Neuronal stem cell (in vitro differentiated cells): Measurements from ENCODE around the gene KMT2A.

Source experiments
- DNase-seq: peaks from one replicate; pipeline ENCODE4 v3.0.0-alpha.2; 2013; ENCODE audit warnings: low spot score
- H2AFZ ChIP-seq: one replicate; pipeline ENCODE4 v1.6.1; 2013; ENCODE audit warnings: mild to moderate bottlenecking, low read length, inconsistent platforms
- H2AK5ac ChIP-seq: 2 replicates; pipeline ENCODE4 v1.6.1; 2013; ENCODE audit warnings: low read depth, mild to moderate bottlenecking, inconsistent platforms, low read length, moderate library complexity, mixed read lengths
- H2BK120ac ChIP-seq: 2 replicates; pipeline ENCODE4 v1.6.1; 2013; ENCODE audit warnings: low read depth, mild to moderate bottlenecking, inconsistent platforms, low read length, moderate library complexity, mixed read lengths
- H2BK12ac ChIP-seq: one replicate; pipeline ENCODE4 v1.6.1; 2013; ENCODE audit warnings: low read length, inconsistent platforms
- H2BK15ac ChIP-seq: 2 replicates; pipeline ENCODE4 v1.6.1; 2013; ENCODE audit warnings: mild to moderate bottlenecking, low read length, inconsistent platforms, mixed read lengths
- H2BK5ac ChIP-seq: one replicate; pipeline ENCODE4 v1.6.1; 2013; ENCODE audit warnings: inconsistent platforms, mild to moderate bottlenecking, low read length, moderate library complexity
- H3K14ac ChIP-seq: one replicate; pipeline ENCODE4 v1.6.1; 2013; ENCODE audit warnings: low read length, inconsistent platforms
- H3K18ac ChIP-seq: 2 replicates; pipeline ENCODE4 v1.6.1; 2013; ENCODE audit warnings: low read length, inconsistent platforms
- H3K23ac ChIP-seq: 2 replicates; pipeline ENCODE4 v1.6.1; 2013; ENCODE audit warnings: low read depth, mild to moderate bottlenecking, mixed read lengths, low read length, inconsistent platforms; ENCODE audit not compliant: poor library complexity
- H3K27ac ChIP-seq: replicated peaks from 3 replicates; pipeline ENCODE4 v1.5.1; 2013; ENCODE audit warnings: low read length, inconsistent platforms
- H3K27me3 ChIP-seq, 3 experiments: 2 replicates each; pipeline ENCODE4 v1.6.1; 2013; ENCODE audit warnings: low read length in 3 of 3, mild to moderate bottlenecking in 2 of 3, inconsistent platforms in 1 of 3, low read depth in 1 of 3, mixed read lengths in 1 of 3, moderate library complexity in 1 of 3; ENCODE audit not compliant: control insufficient read depth in 3 of 3, insufficient read depth in 3 of 3
- H3K36me3 ChIP-seq, 2 donors: replicated peaks in 1 of 2; 2 replicates each; pipeline ENCODE4 v1.6.1; 2013; ENCODE audit warnings: low read length in 2 of 2; ENCODE audit not compliant: control insufficient read depth in 2 of 2, insufficient read depth in 2 of 2
- H3K4ac ChIP-seq: 2 replicates; pipeline ENCODE4 v1.6.1; 2013; ENCODE audit warnings: inconsistent platforms, mild to moderate bottlenecking, low read length, moderate library complexity
- H3K4me1 ChIP-seq, 2 donors: 1 replicate in 1 of 2; 2 replicates in 1 of 2; pipeline ENCODE4 v1.6.1; 2013; ENCODE audit warnings: low read length in 2 of 2, low read depth in 1 of 2; ENCODE audit not compliant: control insufficient read depth in 2 of 2, insufficient read depth in 1 of 2
- H3K4me2 ChIP-seq: one replicate; pipeline ENCODE4 v1.6.1; 2013; ENCODE audit warnings: mild to moderate bottlenecking, low read length, inconsistent platforms; ENCODE audit not compliant: insufficient read depth, poor library complexity, severe bottlenecking
- H3K4me3 ChIP-seq, 2 donors: 2 replicates each; pipeline ENCODE4 v1.5.1; 2013; ENCODE audit warnings: low read length in 2 of 2, mild to moderate bottlenecking in 2 of 2, inconsistent platforms in 1 of 2, moderate library complexity in 1 of 2
- H3K79me1 ChIP-seq: one replicate; pipeline ENCODE4 v1.6.1; 2013; ENCODE audit warnings: low read depth, mild to moderate bottlenecking, inconsistent platforms, low read length, moderate library complexity
- H3K9ac ChIP-seq: one replicate; pipeline ENCODE4 v1.6.1; 2013; ENCODE audit warnings: mild to moderate bottlenecking, low read depth, low read length, inconsistent platforms; ENCODE audit not compliant: poor library complexity
- H3K9me3 ChIP-seq, 2 donors: replicated peaks in 1 of 2; 2 replicates each; pipeline versions ENCODE3 to v1.6.1; 2013; ENCODE audit warnings: low read length in 2 of 2, mild to moderate bottlenecking in 2 of 2, inconsistent platforms in 1 of 2, low read depth in 1 of 2, mixed read lengths in 1 of 2, moderate library complexity in 1 of 2; ENCODE audit not compliant: control insufficient read depth in 2 of 2, insufficient read depth in 1 of 2
- H4K8ac ChIP-seq: one replicate; pipeline ENCODE4 v1.6.1; 2013; ENCODE audit warnings: low read depth, mild to moderate bottlenecking, inconsistent platforms, low read length, moderate library complexity
- H4K91ac ChIP-seq: one replicate; pipeline ENCODE4 v1.6.1; 2013; ENCODE audit warnings: low read length, low read depth, mild to moderate bottlenecking, inconsistent platforms; ENCODE audit not compliant: poor library complexity
- WGBS, 2 donors: extraction: QIAGEN DNeasy Blood & Tissue Kit; methylation state at CpG; one replicate each; pipeline ENCODE4 v1.1.7; 2013; ENCODE audit warnings: missing lambda C conversion rate in 2 of 2, mixed read lengths in 1 of 2; ENCODE audit not compliant: insufficient read length in 2 of 2, insufficient replicate concordance in 1 of 2; ENCODE audit errors: extremely low coverage in 2 of 2; 5-methylcytosine and 5-hydroxymethylcytosine counted together

The KMT2A gene

GRCh38 chr11:118552341-118552740, 116.0 kb downstream of the KMT2A start:
- DNase-seq = no peak
- Histone ChIP-seq H2BK12ac (no peak overlapping the region), H3K4me3 (no peak overlapping the region), H3K23ac (no peak overlapping the region), H3K4me1 (no peaks in the 10 kb centered on the region), H4K8ac (no peak overlapping the region), H3K36me3 (peaks cover 8 to 53% of the 10 kb centered on the region in 2 donors), H3K27me3 (no peaks in the 10 kb centered on the region), H3K4me2 (no peak overlapping the region), H3K9ac (no peak overlapping the region), H2AFZ (no peak overlapping the region), H2AK5ac (no peak overlapping the region), H2BK15ac (no peak overlapping the region), H3K14ac (no peak overlapping the region), H3K9me3 (no peaks in the 10 kb centered on the region), H2BK5ac (no peak overlapping the region), H3K4ac (no peak overlapping the region), H3K27ac (no peak overlapping the region), H2BK120ac (no peak overlapping the region), H3K79me1 (no peaks in the 10 kb centered on the region), H4K91ac (no peak overlapping the region), H3K18ac (no peak overlapping the region)
- no CpG with 5 or more reads among the region's 4 CpGs for WGBS, 2 donors

DNA sequence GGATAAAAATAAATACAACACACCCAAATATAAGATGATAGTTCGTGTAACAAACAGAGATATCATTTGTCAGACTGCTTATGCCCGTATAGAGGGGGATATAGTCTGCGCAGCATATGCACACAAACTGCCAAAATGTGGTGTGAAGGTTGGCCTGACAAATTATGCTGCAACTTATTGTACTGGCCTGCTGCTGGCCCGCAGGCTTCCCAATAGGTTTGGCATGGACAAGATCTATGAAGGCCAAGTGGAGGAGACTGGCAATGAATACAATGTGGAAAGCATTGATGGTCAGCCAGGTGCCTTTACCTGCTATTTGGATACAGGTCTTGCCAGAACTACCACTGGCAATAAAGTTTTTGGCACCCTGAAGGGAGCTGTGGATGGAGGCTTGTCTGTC, 124.5 kb downstream of the KMT2A start:
- Histone ChIP-seq H2AFZ (no peak overlapping the region), H3K4me2 (no peak overlapping the region), H3K9ac (no peak overlapping the region), H3K27ac (no peak overlapping the region), H3K18ac (no peak overlapping the region), H3K4ac (no peak overlapping the region), H2BK12ac (no peak overlapping the region), H3K23ac (no peak overlapping the region), H3K36me3 (peaks cover 4 to 39% of the 10 kb centered on the region in 2 donors), H4K91ac (no peak overlapping the region), H4K8ac (no peak overlapping the region), H3K79me1 (no peaks in the 10 kb centered on the region), H3K27me3 (no peaks in the 10 kb centered on the region), H3K4me1 (peaks cover 0 to 4% of the 10 kb centered on the region in 2 donors), H3K14ac (no peak overlapping the region), H3K9me3 (no peaks in the 10 kb centered on the region), H3K4me3 (no peak overlapping the region), H2AK5ac (no peak overlapping the region), H2BK5ac (no peak overlapping the region), H2BK120ac (no peak overlapping the region), H2BK15ac (no peak overlapping the region)
- no CpG with 5 or more reads among the region's 4 CpGs for WGBS, 2 donors
- DNase-seq = no peak

GRCh38 chr11:118565051-118565450, 128.8 kb downstream of the KMT2A start:
- no peak overlapping the region for H3K18ac ChIP-seq
- no peak overlapping the region for H3K23ac ChIP-seq
- H3K4me2 ChIP-seq = no peak overlapping the region
- no peak overlapping the region for H2BK15ac ChIP-seq
- H2BK120ac ChIP-seq = no peak overlapping the region
- H3K9ac ChIP-seq = no peak overlapping the region
- no peak overlapping the region for H3K27ac ChIP-seq
- H3K9me3 ChIP-seq = no peaks in the 10 kb centered on the region
- no peak overlapping the region for H2BK12ac ChIP-seq
- H2AK5ac ChIP-seq = no peak overlapping the region
- no peak overlapping the region for H3K14ac ChIP-seq
- H2AFZ ChIP-seq = no peak overlapping the region
- no peak overlapping the region for H4K91ac ChIP-seq
- no peak for DNase-seq
- H3K4ac ChIP-seq = no peak overlapping the region
- H3K27me3 ChIP-seq = no peaks in the 10 kb centered on the region
- WGBS, 2 donors = no CpG with 5 or more reads among the region's 5 CpGs
- H4K8ac ChIP-seq = no peak overlapping the region
- peak overlapping the region in 1 of 2 donors; percentile 50 for H3K4me3 ChIP-seq
- peaks cover 2 to 4% of the 10 kb centered on the region in 2 donors for H3K36me3 ChIP-seq
- no peak overlapping the region for H2BK5ac ChIP-seq
- no peaks in the 10 kb centered on the region for H3K79me1 ChIP-seq
- H3K4me1 ChIP-seq = peaks cover 0 to 4% of the 10 kb centered on the region in 2 donors

DNA sequence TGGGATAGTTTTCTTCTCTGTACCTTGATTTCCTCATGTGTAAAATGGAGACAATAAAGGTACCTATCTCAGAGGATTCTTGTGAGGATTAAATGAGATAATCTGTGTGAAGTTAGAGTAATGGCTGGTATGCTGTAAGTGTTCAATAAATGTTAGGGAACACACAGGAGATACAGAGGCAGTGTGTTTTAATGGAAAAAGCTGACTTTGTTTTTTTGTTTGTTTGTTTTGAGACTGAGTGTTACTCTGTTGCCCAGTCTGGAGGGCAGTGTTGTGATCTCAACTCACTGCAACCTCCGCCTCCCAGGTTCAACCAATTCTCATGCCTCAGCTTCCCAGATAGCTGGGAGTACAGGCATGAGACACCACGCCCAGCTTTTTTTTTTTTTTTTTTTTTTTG, 133.4 kb downstream of the KMT2A start:
- WGBS, 2 donors = no CpG with 5 or more reads among the region's 2 CpGs

More for the DNA sequence above, 133.4 kb downstream of the KMT2A start:
- Histone ChIP-seq H2AFZ (no peak overlapping the region), H3K27me3 (no peaks in the 10 kb centered on the region), H3K27ac (no peak overlapping the region), H3K4ac (no peak overlapping the region), H2AK5ac (no peak overlapping the region), H3K36me3 (peaks cover 0 to 4% of the 10 kb centered on the region in 2 donors), H2BK5ac (no peak overlapping the region), H4K91ac (no peak overlapping the region), H3K4me2 (no peak overlapping the region), H3K4me3 (no peak overlapping the region), H3K18ac (no peak overlapping the region), H3K14ac (no peak overlapping the region), H3K4me1 (peaks cover 4 to 7% of the 10 kb centered on the region in 2 donors), H4K8ac (no peak overlapping the region), H3K79me1 (peaks cover 3% of the 10 kb centered on the region), H2BK12ac (no peak overlapping the region), H3K23ac (no peak overlapping the region), H3K9ac (no peak overlapping the region), H2BK120ac (no peak overlapping the region), H2BK15ac (no peak overlapping the region), H3K9me3 (no peaks in the 10 kb centered on the region)
- no peak for DNase-seq
